Esophagus squamous epithelium (tissue), 5 donors: ENCODE data around the gene COL26A1. TPM values are rescaled to one million over a fixed set of nuclear protein-coding genes. Genes with fewer than 3 reads are reported as not detected.

Experiments
- DNase-seq: peaks from one replicate; lab custom pipeline; 2025; lab: John Stamatoyannopoulos, UW
- H3K27ac ChIP-seq, 4 donors: fragments of 200-600 bp; sonication (generic); one replicate each; pipeline ENCODE4 v1.5.1; 2016 to 2019; ENCODE audit warnings: mild to moderate bottlenecking in 1 of 4
- H3K27me3 ChIP-seq, 4 donors: fragments of 200-600 bp; sonication (generic); 1 replicate in 3 of 4; 2 replicates in 1 of 4; pipeline versions ENCODE4 v1.5.1 to v1.6.0; 2017 to 2021; ENCODE audit warnings: antibody characterized with exemption in 1 of 4
- H3K36me3 ChIP-seq, 3 donors: fragments of 200-600 bp; sonication (generic); one replicate each; pipeline ENCODE4 v1.5.1; 2016 to 2019
- H3K4me1 ChIP-seq, 3 donors: fragments of 200-600 bp; sonication (generic); one replicate each; pipeline ENCODE4 v1.5.1; 2017 to 2019
- H3K4me3 ChIP-seq, 4 donors: fragments of 200-600 bp; sonication (generic); 1 replicate in 3 of 4; 2 replicates in 1 of 4; pipeline ENCODE4 v1.5.1; 2016 to 2019; ENCODE audit warnings: mild to moderate bottlenecking in 2 of 4, moderate library complexity in 1 of 4
- H3K9me3 ChIP-seq, 3 donors: fragments of 200-600 bp; sonication (generic); one replicate each; pipeline ENCODE4 v1.5.1; 2016 to 2019
- CTCF ChIP-seq, 6 experiments: fragments of 450-650 bp in 4 of 6; fragments of 200-600 bp in 2 of 6; sonication (generic) in 2 of 6; IDR thresholded peaks; one replicate each; pipeline ENCODE4 v1.5.1; 2016 to 2019; ENCODE audit warnings: antibody characterized with exemption in 6 of 6, mild to moderate bottlenecking in 4 of 6, moderate library complexity in 4 of 6
- POLR2A ChIP-seq, 4 donors: fragments of 450-650 bp; IDR thresholded peaks; one replicate each; pipeline ENCODE4 v1.6.1; 2017; ENCODE audit warnings: antibody characterized with exemption in 4 of 4, mild to moderate bottlenecking in 4 of 4, moderate library complexity in 3 of 4
- WGBS, 2 donors: methylation state at CpG; one replicate each; pipeline ENCODE4 v1.1.5; 2018; 5-methylcytosine and 5-hydroxymethylcytosine counted together
- intact Hi-C: fragments of 100-400 bp; cut with DNase I; formaldehyde crosslinking; loops from one replicate; pipeline ENCODE4 v1.15.0; 2022
- total RNA-seq, 4 donors: library from RNA; depleted of rRNA; stranded (reverse); fragments of >200 nt; gene quantifications; one replicate each; pipeline ENCODE4 v1.1.0, GENCODE V29; 2016
- donor health status: DM: yes; HTN: yes; CAD: no.

COL26A1 gene
- total RNA-seq, 4 donors from 2014 or later, result not detected

- intact Hi-C loops, result no loop called here
- Histone ChIP-seq H3K4me3 (no peak overlapping the region), H3K36me3 (no peaks in the 10 kb centered on the region), H3K27me3 (peaks cover 0 to 41% (median under 1%) of the 10 kb centered on the region in 4 donors), H3K4me1 (peaks cover 0 to 11% (median 0%) of the 10 kb centered on the region in 3 donors), H3K9me3 (no peaks in the 10 kb centered on the region), H3K27ac (no peak overlapping the region)
- no peak for TF ChIP-seq POLR2A (IDR thresholded peaks at IDR 0.05)
- TF ChIP-seq CTCF (IDR thresholded peaks at IDR 0.05), result no peak
- 63 to 73% methylated on average over 11 to 12 of the region's 12 CpGs for WGBS, 2 donors
- no peak for DNase-seq
Observed at GRCh38 chr7:101586906-101587677, 224.4 kb downstream of the COL26A1 start.

- intact Hi-C loops, result no loop called here
- peaks cover 0 to 40% (median 0%) of the 10 kb centered on the region in 4 donors for H3K27me3 ChIP-seq
- DNase-seq, result no peak
- TF ChIP-seq POLR2A (IDR thresholded peaks at IDR 0.05) (no peak), CTCF (IDR thresholded peaks at IDR 0.05) (no peak)
- peaks cover 0 to 11% (median 0%) of the 10 kb centered on the region in 3 donors for H3K4me1 ChIP-seq
- no peak overlapping the region for H3K4me3 ChIP-seq
- no peak overlapping the region for H3K27ac ChIP-seq
- H3K9me3 ChIP-seq, result no peaks in the 10 kb centered on the region
- no peaks in the 10 kb centered on the region for H3K36me3 ChIP-seq
- WGBS, 2 donors, result 77 to 78% methylated on average over 9 of the region's 9 CpGs
Observed at GRCh38 chr7:101588131-101588935, 225.7 kb downstream of the COL26A1 start.

- Histone ChIP-seq H3K4me3 (no peak overlapping the region), H3K4me1 (peaks cover 0 to 11% (median 0%) of the 10 kb centered on the region in 3 donors), H3K36me3 (no peaks in the 10 kb centered on the region), H3K27ac (no peak overlapping the region), H3K27me3 (peaks cover 0 to 44% (median 0%) of the 10 kb centered on the region in 4 donors), H3K9me3 (no peaks in the 10 kb centered on the region)
- 89 to 91% methylated on average over 5 of the region's 5 CpGs for WGBS, 2 donors
- no peak for DNase-seq
- no peak for TF ChIP-seq CTCF (IDR thresholded peaks at IDR 0.05)
- TF ChIP-seq POLR2A (IDR thresholded peaks at IDR 0.05), result no peak
- intact Hi-C loops, result no loop called here
Observed at GRCh38 chr7:101589052-101589451, 226.4 kb downstream of the COL26A1 start.

GRCh38 chr7:101589976-101590662 is 227.4 kb downstream of the COL26A1 start:
- 29 to 71% methylated on average over 10 to 14 of the region's 15 CpGs for WGBS, 2 donors
- no peak for DNase-seq
- no peak overlapping the region for H3K27ac ChIP-seq
- H3K9me3 ChIP-seq, result no peaks in the 10 kb centered on the region
- no peaks in the 10 kb centered on the region for H3K36me3 ChIP-seq
- H3K4me3 ChIP-seq, result no peak overlapping the region
- peaks cover 0 to 11% (median 0%) of the 10 kb centered on the region in 3 donors for H3K4me1 ChIP-seq
- peaks cover 0 to 46% (median 0%) of the 10 kb centered on the region in 4 donors for H3K27me3 ChIP-seq
- TF ChIP-seq CTCF (IDR thresholded peaks at IDR 0.05) (no peak), POLR2A (IDR thresholded peaks at IDR 0.05) (no peak)
- intact Hi-C loops, result no loop called here
